CD4-positive, alpha-beta T cell (primary cell): ENCODE measurements around the gene IGF2BP3. TPM values are rescaled to one million over a fixed set of nuclear protein-coding genes. Genes with fewer than 3 reads are reported as not detected.

Experiments
- ATAC-seq: fragments of 200-7000 bp; cut with Tn5 transposase; one replicate; pipeline ENCODE4 v1.10.0; 2022; ENCODE audit warnings: mild to moderate bottlenecking; ENCODE audit not compliant: poor library complexity
- CTCF ChIA-PET: fragments of 350-600 bp; sonication (Branson Sonifier 250); formaldehyde crosslinking; loops from one replicate; lab custom pipeline; 2021; ENCODE audit warnings: antibody characterized with exemption, inconsistent platforms; lab: Charles Lee
- POLR2A ChIA-PET: fragments of 350-600 bp; sonication (Branson Sonifier 250); formaldehyde crosslinking; loops from one replicate; lab custom pipeline; 2021; ENCODE audit warnings: antibody characterized with exemption, inconsistent platforms; lab: Charles Lee
- DNase-seq, 14 experiments: peaks; one replicate each; pipeline ENCODE4 v3.0.0-alpha.2; 2013 to 2020; ENCODE audit warnings: mixed read lengths in 2 of 14
- H3K27ac ChIP-seq, 2 donors: one replicate each; pipeline versions ENCODE4 v1.5.1 to v1.7.0; 2013; ENCODE audit warnings: low read length in 2 of 2, low read depth in 1 of 2, mild to moderate bottlenecking in 1 of 2
- H3K27me3 ChIP-seq, 2 experiments: 1 replicate in 1 of 2; 2 replicates in 1 of 2; pipeline versions ENCODE4 v1.6.1 to v1.7.0; 2013; ENCODE audit warnings: low read length in 2 of 2, control low read depth in 1 of 2, mild to moderate bottlenecking in 1 of 2, moderate library complexity in 1 of 2; ENCODE audit not compliant: insufficient read depth in 2 of 2, control insufficient read depth in 1 of 2
- H3K36me3 ChIP-seq: one replicate; pipeline ENCODE4 v1.6.1; 2013; ENCODE audit warnings: low read length, control low read depth; ENCODE audit not compliant: insufficient read depth
- H3K4me1 ChIP-seq: one replicate; pipeline ENCODE4 v1.6.1; 2013; ENCODE audit warnings: low read length, control low read depth; ENCODE audit not compliant: insufficient read depth
- H3K4me3 ChIP-seq: one replicate; pipeline ENCODE4 v1.5.1; 2013; ENCODE audit warnings: mild to moderate bottlenecking, low read length, moderate library complexity
- H3K9me3 ChIP-seq, 2 experiments: 1 replicate in 1 of 2; 2 replicates in 1 of 2; pipeline versions ENCODE4 v1.6.1 to v1.7.0; 2013; ENCODE audit warnings: low read length in 2 of 2, mild to moderate bottlenecking in 2 of 2, control low read depth in 1 of 2, moderate library complexity in 1 of 2; ENCODE audit not compliant: control insufficient read depth in 1 of 2, insufficient read depth in 1 of 2
- H3K27ac Mint-ChIP-seq: one replicate; pipeline ENCODE4 v1.8.0; 2020; ENCODE audit warnings: mixed read lengths
- H3K27me3 Mint-ChIP-seq: one replicate; pipeline ENCODE4 v1.8.0; 2021; ENCODE audit warnings: mixed read lengths
- H3K36me3 Mint-ChIP-seq: one replicate; pipeline ENCODE4 v1.8.0; 2021; ENCODE audit warnings: low read depth, mixed read lengths
- H3K4me1 Mint-ChIP-seq: one replicate; pipeline ENCODE4 v1.8.0; 2021; ENCODE audit warnings: low read depth, mixed read lengths
- H3K4me3 Mint-ChIP-seq: one replicate; pipeline ENCODE4 v1.8.0; 2020; ENCODE audit warnings: mild to moderate bottlenecking, mixed read lengths
- H3K9me3 Mint-ChIP-seq: one replicate; pipeline ENCODE4 v1.8.0; 2020; ENCODE audit warnings: mixed read lengths
- intact Hi-C, 2 experiments: fragments of 100-400 bp; cut with DNase I in 1 of 2; cut with micrococcal nuclease in 1 of 2; formaldehyde crosslinking; loops; one replicate each; pipeline versions ENCODE4 v1.15.1 to v1.9.0; 2023 to 2025; cut with DNase I, micrococcal nuclease
- total RNA-seq, 174 experiments: library from RNA in 2 of 174; stranded (reverse) in 2 of 174; gene quantifications; one replicate each; pipeline ENCODE4 v1.2.3 and lab custom pipeline; 2021 to 2026
- TF ChIP-seq, protein P1 (sequence below): fragments of 200-600 bp; IDR thresholded peaks from one replicate; pipeline ENCODE4 v1.8.0; 2022; ENCODE audit warnings: antibody characterized with exemption, mild to moderate bottlenecking

The IGF2BP3 gene
- total RNA-seq, 2 experiments from 2014 or later, result not detected

DNA sequence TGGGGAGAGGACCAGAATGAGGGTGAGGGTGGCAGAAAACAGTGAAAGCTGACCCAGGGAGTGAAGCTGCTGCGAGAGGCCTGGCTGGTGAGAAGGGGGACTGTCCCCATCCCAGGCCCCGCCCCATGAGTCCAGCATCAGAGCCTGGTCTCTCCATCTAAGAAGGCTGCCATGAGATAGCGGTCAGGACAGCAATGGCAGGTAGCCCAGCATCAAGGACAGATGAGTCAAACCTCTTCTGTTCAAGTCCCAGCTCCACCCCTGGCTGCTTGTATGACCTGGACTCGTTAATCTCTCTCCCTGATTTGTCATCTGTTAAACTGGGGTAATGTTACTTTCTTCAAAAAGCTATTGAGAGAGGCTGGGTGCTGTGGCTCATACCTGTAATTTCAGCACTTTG lies 201.5 kb downstream of the IGF2BP3 start:
- Mint-ChIP-seq H3K27me3 (peaks cover 4% of the 10 kb centered on the region), H3K27ac (no peak overlapping the region), H3K4me3 (no peak overlapping the region), H3K4me1 (peaks cover 9% of the 10 kb centered on the region), H3K9me3 (no peaks in the 10 kb centered on the region), H3K36me3 (no peaks in the 10 kb centered on the region)
- Histone ChIP-seq H3K36me3 (no peaks in the 10 kb centered on the region), H3K9me3 (no peaks in the 10 kb centered on the region), H3K27ac (no peak overlapping the region), H3K4me3 (no peak overlapping the region), H3K4me1 (peaks cover 8% of the 10 kb centered on the region), H3K27me3 (no peaks in the 10 kb centered on the region)
- intact Hi-C loops, result no loop called here
- DNase-seq, result no peak
- ChIA-PET POLR2A (no interaction called here), CTCF (interaction anchor here (1.1 kb wide), 1 partner anchor 278 kb away, joined by 3 read pairs; no protein-coding TSS in a partner anchor)
- no peak for ATAC-seq
- TF ChIP-seq, protein P1, sequence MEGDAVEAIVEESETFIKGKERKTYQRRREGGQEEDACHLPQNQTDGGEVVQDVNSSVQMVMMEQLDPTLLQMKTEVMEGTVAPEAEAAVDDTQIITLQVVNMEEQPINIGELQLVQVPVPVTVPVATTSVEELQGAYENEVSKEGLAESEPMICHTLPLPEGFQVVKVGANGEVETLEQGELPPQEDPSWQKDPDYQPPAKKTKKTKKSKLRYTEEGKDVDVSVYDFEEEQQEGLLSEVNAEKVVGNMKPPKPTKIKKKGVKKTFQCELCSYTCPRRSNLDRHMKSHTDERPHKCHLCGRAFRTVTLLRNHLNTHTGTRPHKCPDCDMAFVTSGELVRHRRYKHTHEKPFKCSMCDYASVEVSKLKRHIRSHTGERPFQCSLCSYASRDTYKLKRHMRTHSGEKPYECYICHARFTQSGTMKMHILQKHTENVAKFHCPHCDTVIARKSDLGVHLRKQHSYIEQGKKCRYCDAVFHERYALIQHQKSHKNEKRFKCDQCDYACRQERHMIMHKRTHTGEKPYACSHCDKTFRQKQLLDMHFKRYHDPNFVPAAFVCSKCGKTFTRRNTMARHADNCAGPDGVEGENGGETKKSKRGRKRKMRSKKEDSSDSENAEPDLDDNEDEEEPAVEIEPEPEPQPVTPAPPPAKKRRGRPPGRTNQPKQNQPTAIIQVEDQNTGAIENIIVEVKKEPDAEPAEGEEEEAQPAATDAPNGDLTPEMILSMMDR, result no peak

DNA sequence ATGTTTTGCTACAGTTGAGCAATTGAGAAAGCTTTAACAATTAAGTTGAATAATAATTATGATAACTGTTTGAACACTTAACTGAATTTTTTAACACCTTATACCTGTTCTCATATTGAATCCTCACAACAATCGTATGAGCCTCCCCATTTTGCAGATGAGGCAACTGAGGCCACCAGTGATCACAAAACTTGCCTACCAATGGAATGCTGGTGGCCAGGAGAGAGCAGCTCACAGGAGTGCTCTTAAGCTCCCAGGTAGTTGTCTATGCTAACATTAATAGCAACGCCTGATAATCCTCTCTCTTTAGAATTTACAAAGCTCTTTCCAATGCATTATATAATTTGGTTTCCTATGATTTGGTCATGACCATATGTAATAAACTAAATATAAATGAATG lies 202.1 kb downstream of the IGF2BP3 start:
- H3K4me3 Mint-ChIP-seq, result no peak overlapping the region
- intact Hi-C loops, result no loop called here
- H3K27me3 Mint-ChIP-seq, result peaks cover 4% of the 10 kb centered on the region
- H3K9me3 Mint-ChIP-seq, result no peaks in the 10 kb centered on the region
- H3K27ac Mint-ChIP-seq, result no peak overlapping the region
- H3K36me3 Mint-ChIP-seq, result no peaks in the 10 kb centered on the region
- Histone ChIP-seq H3K36me3 (no peaks in the 10 kb centered on the region), H3K4me1 (peaks cover 5% of the 10 kb centered on the region), H3K27me3 (no peaks in the 10 kb centered on the region), H3K9me3 (no peaks in the 10 kb centered on the region), H3K27ac (no peak overlapping the region), H3K4me3 (no peak overlapping the region)
- H3K4me1 Mint-ChIP-seq, result peaks cover 4% of the 10 kb centered on the region
- ATAC-seq, result no peak
- TF ChIP-seq, protein P1, result no peak
- no peak for DNase-seq
- ChIA-PET POLR2A (no interaction called here), CTCF (interaction anchor here (0.6 to 1.1 kb wide), 2 partner anchors 182 to 279 kb away, joined by 3 read pairs; no protein-coding TSS in a partner anchor)

DNA sequence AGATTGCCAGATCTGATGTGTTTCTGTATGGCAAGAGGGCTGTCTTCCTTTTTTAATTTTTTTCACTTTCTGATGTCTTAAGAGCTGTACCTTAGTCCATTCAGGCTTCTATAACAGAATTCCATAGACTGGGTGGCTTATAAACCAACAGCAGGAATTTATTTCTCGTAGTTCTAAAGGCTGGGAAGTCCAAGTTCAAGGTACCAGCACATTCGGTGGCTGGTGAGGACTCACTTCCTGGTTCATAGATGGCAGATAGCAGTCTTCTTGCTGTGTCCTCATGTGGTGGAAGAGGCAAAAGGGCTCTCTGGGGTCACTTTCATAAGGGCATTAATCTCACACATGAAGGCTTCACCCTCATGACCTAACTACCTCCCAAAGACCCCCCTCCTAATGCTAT lies 202.9 kb downstream of the IGF2BP3 start:
- no peaks in the 10 kb centered on the region for H3K27me3 ChIP-seq
- no peaks in the 10 kb centered on the region for H3K36me3 ChIP-seq
- no peaks in the 10 kb centered on the region for H3K36me3 Mint-ChIP-seq
- H3K4me3 Mint-ChIP-seq, result no peak overlapping the region
- H3K9me3 Mint-ChIP-seq, result no peaks in the 10 kb centered on the region
- TF ChIP-seq, protein P1, result no peak
- DNase-seq, result no peak
- no peaks in the 10 kb centered on the region for H3K4me1 Mint-ChIP-seq
- intact Hi-C loops, result no loop called here
- ChIA-PET POLR2A (no interaction called here), CTCF (interaction anchor here (1.1 kb wide), 1 partner anchor 279 kb away, joined by 3 read pairs; no protein-coding TSS in a partner anchor)
- H3K4me1 ChIP-seq, result no peaks in the 10 kb centered on the region
- H3K27ac ChIP-seq, result no peak overlapping the region
- no peak overlapping the region for H3K4me3 ChIP-seq
- H3K27me3 Mint-ChIP-seq, result peaks cover 4% of the 10 kb centered on the region
- H3K27ac Mint-ChIP-seq, result no peak overlapping the region
- ATAC-seq, result no peak
- H3K9me3 ChIP-seq, result no peaks in the 10 kb centered on the region
